HCEC 1CT (cell line): ENCODE measurements around the gene ICA1.
A peak's percentile ranks its signal among the peaks of the same experiment; 100 is the strongest.
"Not testable (repeated sequence)": the region's sequence is repeated elsewhere in the genome, so short reads cannot be mapped to it uniquely, and the experiment has no call there.

ENCODE experiments used
- DNase-seq: peaks from one replicate; pipeline ENCODE4 v3.0.0-alpha.2; 2017

Gene ICA1

GRCh38 chr7:8260871-8261694, 884 bp downstream of the ICA1 start:
- DNase-seq = no peak

GRCh38 chr7:8259586-8260222, 2.3 kb downstream of the ICA1 start:
- DNase-seq = no peak

DNA sequence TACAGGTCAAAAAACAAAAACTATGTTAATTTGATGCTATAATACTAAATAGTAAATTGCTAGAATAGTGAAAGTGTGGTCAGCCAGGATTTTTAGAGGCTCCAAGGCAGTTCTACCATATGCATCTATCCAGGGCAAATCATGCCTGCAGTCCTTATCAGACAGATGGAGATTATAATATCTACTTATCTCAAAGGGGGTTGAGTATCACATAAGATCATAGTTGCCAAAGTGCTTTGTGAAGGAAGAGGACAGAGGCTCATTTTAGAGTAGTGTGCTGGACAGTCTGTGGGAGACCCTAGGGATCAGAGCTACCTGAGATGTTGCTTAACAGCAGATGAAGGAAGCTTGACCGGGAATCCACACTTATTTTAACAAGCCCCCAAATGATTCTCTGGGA, 3.2 kb downstream of the ICA1 start:
- no peak for DNase-seq

DNA sequence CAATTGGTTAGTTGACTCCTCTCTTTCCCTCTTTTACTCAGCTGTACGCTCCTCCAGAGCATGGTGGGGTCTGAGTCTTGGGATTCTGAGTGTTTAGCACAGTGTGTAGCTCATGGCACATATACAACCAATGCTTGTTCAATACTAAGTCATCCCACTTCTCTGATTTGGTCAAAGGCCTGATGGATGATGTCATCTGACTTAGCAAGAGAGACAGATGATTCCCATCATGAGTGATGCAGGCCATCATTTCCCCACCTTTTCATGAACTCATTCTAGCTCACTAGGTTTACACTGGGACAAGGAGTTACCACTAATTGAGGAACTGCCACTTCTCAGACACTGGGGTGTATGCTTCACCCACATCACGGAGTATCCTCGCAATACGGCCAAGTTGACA, 3.8 kb downstream of the ICA1 start:
- DNase-seq = no peak

DNA sequence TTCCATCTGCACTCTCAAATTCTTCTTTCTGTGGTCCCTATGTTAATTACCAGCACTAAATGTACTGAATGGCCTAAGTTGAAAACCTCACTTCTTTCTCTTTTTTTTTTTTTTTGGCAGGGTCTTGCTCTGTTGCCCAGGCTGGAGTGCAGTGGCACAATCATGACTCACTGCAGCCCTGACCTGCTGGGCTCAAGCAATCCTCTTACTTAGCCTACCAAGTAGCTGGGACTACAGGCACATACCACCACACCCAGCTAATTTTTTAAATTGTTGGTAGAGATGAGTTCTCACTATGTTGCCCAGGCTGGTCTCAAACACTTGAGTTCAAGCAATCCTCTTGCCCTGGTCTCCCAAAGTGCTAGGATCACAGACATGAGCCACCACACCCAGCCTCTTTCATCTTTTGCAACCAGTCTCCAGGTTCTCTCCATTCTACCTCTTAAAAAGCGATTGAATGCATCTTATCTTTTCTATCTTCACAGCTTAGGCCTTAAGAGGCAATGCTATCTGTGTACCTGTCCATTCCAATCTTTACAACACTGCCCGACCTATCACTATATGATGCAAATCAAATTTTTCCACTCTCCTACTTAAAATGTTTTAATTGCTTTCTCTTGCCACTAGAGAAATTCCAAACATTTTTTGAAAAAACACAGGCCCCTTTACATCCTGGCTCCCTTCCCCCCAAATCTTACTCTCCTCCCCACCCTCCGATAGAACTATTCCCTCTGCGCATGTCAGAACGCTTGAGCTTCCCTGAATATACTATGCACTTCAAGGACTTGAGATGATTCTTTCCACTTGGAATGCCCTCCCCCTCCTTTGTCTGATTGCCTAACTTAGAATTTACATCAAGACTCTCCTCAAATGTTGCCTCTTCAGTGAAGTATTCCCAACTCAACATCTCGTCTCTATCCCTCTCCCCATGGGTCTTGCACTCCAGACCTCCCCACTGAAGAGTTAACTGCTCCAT, 6.0 kb downstream of the ICA1 start:
- no peak for DNase-seq

DNA sequence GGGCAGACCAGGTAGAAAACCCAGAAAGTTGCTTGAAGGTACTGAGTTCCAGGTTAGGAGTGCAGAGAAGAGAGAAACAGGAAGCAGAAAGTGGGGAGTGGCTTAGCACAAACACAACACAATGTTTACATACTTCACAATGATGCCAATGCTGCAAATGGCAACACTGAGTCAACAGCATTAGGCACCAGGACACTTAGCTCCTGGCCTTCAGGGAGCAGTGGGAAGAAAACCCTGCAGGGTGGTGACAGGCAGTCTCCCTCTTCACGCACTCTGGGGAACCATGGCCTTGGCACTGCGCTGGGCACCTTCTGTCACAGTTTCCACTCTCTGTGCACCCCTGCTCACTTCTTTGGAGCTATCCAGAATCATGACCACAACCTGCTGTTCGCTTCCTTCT, 7.3 kb downstream of the ICA1 start:
- DNase-seq = no peak

DNA sequence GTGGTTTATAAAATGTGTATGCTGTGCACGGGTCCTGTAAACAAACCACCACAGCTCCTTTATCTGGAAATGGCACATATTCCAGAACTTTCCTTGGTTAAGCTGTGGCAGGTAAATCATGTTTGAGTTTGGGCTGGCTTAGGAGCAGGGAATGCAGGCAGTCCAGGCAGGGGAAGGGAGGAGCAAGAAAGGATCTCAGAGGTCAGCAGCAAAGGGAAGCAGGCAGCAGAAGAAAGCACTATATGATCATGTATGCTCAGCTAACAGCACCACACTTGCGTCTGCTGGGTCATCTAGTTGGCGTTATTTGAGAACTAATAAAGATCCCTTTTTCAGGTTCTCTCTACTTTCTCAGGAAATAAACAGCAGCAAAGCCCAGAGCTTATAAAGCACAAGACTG, 7.8 kb downstream of the ICA1 start:
- DNase-seq = no peak

DNA sequence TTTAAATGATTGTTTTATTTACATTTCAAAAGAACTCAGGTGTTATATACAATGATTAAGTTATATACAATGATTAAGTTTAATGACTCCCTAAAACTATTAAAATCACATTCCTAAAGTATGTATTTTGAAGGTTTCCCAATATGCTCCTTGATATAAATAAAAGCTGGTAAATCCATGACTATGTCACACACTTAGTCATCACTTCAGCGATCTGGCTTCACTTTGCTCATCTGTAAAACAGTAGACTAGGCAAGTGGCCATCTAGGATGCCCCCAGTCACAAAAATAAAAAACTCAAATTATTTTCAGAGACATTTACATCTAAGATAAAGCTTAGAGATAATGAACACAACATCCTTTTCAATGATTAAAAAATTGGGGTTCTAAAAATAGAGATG, 10.8 kb downstream of the ICA1 start:
- DNase-seq = peak; percentile 33

- DNase-seq = no peak
These were observed 11.4 kb downstream of the ICA1 start for GRCh38 chr7:8250547-8250946.

- DNase-seq = no peak
These were observed 12.8 kb downstream of the ICA1 start for GRCh38 chr7:8249121-8249520.

DNA sequence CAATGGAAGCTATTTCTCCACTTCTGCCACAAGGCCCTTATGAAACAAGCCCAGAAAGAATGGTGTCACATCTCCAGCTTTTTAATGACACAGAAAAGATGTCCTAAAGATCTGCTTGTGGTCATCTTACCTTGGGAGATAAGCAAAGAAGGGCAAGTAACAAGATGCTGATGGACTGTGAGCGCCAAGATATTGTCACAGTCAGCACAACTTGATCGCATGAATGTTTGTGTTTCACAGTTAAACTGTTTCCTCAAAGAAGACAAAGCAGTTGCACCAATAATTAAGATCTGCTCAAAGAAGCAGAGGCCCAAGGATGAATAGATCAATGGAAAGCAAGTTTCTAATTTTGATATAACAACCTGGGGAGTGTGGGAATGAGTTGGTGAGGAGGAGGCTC, 15.9 kb downstream of the ICA1 start:
- no peak for DNase-seq

DNA sequence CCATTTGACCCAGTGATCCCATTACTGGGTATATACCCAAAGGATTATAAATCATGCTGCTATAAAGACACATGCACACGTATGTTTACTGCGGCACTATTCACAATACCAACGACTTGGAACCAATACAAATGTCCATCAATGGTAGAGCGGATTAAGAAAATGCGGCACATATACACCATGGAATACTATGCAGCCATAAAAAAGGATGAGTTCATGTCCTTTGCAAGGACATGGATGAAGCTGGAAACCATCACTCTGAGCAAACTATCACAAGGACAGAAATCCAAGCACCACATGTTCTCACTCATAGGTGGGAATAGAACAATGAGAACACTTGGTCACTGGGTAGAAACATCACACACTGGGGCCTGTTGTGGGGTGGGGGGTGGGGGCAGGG, 16.9 kb downstream of the ICA1 start:
- DNase-seq = not testable (repeated sequence)

DNA sequence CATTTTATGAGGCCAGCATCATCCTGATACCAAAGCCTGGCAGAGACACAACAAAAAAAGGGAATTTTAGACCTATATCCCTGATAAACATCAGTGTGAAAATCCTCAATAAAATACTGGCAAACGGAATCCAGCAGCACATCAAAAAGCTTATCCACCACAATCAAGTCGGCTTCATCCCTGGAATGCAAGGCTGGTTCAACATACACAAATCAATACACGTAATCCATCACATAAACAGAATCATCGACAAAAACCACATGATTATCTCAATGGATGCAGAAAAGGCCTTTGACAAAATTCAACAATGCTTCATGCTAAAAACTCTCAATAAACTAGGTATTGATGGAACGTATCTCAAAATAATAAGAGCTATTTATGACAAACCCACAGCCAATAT, 18.9 kb downstream of the ICA1 start:
- not testable (repeated sequence) for DNase-seq

DNA sequence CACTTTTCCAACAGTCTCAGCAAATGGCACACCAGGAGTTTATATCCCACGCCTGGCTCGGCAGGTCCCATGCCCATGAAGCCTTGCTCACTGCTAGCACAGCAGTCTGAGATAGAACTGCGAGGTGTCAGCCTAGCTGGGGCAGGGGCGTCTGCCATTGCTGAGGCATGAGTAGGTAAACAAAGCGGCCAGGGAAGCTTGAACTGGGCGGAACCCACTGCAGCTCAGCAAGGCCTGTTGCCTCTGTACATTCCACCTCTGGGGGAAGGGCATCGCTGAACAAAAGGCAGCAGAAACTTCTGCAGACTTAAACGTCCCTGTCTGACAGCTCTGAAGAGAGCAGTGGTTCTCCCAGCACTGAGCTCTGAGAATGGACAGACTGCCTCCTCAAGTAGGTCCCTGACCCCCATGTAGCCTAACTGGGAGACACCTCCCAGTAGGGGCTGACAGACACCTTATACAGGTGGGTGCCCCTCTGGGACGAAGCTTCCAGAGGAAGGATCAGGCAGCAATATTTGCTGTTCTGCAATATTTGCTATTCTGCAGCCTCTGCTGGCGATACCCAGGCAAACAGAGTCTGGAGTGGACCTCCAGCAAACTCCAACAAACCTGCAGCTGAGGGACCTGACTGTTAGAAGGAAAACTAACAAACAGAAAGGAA, 22.1 kb downstream of the ICA1 start:
- not testable (repeated sequence) for DNase-seq

- DNase-seq = no peak
These were observed 25.1 kb downstream of the ICA1 start for GRCh38 chr7:8236780-8237407.

- DNase-seq = no peak
These were observed 28.7 kb downstream of the ICA1 start for GRCh38 chr7:8232999-8233847.

DNA sequence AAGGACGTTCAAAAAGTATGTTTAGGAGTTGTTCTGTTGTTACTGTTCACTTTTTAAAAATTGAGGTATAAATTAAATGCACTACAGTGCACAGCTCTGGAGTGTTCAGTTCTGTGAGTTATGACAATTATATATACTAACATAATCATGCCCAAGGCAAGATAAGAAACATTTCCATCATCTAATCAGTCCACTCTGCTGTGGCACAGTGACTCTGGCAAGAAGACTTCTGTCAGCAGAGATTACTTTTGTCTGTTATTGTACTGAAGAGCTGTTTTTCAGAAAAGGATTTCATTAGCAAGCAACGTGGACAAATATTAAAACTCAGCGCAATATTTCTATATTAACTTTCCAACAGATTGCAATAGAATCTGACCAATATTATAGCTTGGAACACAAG, 32.0 kb downstream of the ICA1 start:
- no peak for DNase-seq

- no peak for DNase-seq
These were observed 32.9 kb downstream of the ICA1 start for GRCh38 chr7:8228766-8229674.

DNA sequence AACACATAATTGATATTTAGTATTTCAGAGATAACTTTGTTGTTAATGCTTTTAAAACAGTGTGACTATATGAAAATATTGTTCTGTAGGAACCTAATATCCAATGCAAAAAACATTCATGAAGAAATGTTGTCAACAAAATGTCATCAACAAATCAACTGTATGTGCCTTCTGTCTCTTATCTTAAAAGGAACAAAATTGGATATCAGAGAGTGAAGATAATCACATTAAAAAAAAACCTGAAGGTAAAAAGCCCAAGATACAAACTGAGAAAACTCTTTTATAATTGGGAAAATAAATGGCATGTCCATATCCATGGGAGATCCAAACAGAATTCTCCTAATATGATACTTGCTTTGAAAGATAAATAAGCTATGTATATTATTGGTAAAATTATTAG, 33.9 kb downstream of the ICA1 start:
- no peak for DNase-seq

- no peak for DNase-seq
These were observed 34.7 kb downstream of the ICA1 start for GRCh38 chr7:8227261-8227660.
